GM04504 (cell line): ENCODE results near the gene RBM44.
A peak's percentile ranks its signal among the peaks of the same experiment; 100 is the strongest.

Experiments used
- DNase-seq: peaks from one replicate; pipeline ENCODE4 v3.0.0-alpha.2; 2012; ENCODE audit warnings: low read depth

Gene RBM44

GRCh38 chr2:237885111-237885930 lies 86.7 kb downstream of the RBM44 start:
- no peak for DNase-seq

DNA sequence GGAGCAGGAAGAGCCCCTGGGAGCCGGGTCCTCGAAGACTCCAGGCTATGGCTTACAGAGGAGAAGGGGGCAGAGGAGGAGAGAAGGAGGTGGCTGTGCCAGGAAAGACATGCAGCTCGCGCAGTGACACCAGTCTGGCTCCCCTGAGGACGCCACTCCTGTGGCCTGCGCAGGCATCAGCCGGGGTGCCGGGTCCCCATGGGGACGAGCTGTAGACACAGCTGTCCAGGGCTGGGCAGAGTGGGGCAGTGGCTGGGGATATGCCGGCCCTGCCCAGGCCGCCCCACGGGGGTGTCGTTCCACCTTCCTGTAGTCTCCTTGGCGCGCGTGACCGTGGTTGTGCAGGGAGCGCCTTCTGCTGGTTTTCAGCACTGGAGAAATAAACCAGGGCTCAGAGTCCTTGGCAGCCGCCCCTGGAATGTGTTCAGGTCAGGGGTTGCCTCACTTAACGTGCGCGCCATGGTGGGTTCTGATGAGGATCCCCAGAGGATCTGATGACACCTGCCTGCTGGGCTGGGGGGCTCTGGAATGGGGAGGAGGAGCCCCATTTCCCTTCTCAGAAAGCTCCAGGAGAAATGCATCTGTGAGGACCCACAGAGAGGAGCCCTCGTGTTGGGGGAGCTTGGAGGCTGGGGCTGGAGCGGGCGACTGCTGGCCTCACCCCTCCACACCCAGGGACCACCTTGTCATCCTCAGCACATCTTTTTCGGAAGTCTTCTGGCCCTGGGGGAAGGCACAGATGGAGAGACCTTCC lies 87.5 kb downstream of the RBM44 start:
- DNase-seq = no peak

DNA sequence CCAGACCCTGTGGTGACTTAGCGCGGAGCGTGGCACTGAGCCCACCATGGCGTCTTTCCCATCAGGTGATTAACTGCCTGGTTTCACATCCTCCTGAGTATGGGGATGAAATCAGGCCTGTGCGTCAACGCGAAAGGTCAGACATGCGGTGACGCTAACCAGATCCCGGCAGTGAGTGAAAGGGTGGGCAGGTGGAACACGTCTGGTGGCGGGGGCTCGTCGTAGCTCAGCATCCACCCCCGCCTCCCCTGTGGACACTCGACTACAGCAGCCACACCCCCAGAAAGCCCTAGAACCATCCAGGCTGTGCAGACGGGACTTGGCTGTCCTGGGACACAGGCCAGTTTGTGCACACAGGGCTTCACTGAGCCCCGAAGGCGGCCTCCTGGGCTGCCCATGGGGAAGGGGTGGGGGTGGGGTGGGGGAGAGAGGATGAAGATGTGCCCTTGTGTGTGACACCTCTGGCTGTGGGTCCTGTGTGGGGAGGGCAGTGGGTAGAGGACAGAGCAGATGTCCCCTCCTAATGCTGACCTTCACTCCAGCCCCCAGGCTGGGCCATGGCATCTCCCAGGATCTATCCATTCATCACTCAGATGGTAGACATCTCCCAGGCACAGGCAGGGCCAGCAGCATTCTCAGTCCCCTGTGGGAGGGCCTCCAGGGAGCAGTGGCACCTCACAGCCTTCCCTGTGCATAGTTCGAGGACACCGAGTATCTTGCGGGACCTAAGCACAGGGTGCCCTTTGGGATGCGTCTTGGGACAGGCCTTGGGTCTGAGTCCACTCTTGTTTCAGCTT lies 88.3 kb downstream of the RBM44 start:
- no peak for DNase-seq

- peak; percentile 11 for DNase-seq
Observed at GRCh38 chr2:237888389-237888788, 89.8 kb downstream of the RBM44 start.

DNA sequence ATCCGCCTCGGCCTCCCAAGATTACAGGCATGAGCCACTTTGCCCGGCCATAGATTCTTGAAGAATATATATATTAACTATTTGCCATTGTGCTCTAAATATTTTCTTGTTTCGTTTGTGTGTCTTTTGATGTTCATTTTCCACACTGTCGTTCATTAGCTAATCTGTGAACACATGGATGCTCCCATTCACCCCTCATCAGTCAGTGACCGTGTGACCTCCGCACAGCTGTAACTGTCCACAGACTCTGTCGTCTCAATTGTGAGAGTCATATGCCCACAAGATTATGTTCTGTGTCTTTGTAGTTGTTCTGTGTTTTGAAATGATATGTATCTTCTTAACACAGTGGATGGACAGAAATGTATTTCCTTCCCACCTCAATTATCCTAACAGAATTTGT lies 90.4 kb downstream of the RBM44 start:
- no peak for DNase-seq

DNA sequence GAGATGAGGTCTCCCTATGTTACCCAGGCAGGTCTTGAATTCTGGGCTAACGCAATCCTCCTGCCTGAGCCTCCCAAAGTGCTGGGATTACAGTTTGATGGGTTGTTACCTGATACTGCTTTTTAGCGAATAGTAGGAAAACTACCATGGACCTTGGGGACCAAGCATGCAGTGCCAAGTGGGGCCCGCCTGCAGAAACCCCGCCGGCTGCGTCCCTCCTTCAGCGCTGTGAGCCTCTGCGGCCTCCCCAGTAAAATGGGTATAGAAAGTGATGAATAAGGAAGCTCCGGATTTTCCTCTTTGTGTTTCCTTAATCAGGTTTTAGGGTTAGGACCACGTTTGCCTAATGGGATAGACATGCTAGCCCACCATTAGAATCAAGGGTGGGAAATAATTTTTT lies 91.2 kb downstream of the RBM44 start:
- DNase-seq = no peak
